HG02981 (cell line): ENCODE data around the gene ITGB7.
"Not testable (repeated sequence)": the region's sequence is repeated elsewhere in the genome, so short reads cannot be mapped to it uniquely, and the experiment has no call there.

Source experiments
- ATAC-seq: cut with Tn5 transposase; IDR thresholded peaks from one replicate; pipeline ENCODE4 v1.9.1; 2021; ENCODE audit warnings: mild to moderate bottlenecking, moderate library complexity; ENCODE audit not compliant: unreplicated experiment

The ITGB7 gene

DNA sequence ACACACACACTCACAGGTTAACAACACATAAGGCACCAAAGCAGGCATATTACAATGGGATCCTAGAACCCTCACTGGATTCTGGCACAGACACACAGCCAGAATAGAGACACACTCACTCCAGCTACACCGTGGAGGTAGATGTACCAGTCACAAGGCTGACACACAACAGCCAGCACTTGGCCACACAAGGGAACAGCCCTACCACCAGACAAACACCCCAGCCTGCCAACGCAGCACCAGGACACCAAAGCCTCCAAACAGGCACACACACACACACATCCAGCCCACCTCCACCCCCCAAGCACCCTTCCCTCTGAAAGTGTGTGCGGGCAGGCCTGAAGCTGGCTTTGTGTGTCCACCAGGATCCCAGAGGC is 10.9 kb upstream of the ITGB7 start:
- ATAC-seq: no peak

DNA sequence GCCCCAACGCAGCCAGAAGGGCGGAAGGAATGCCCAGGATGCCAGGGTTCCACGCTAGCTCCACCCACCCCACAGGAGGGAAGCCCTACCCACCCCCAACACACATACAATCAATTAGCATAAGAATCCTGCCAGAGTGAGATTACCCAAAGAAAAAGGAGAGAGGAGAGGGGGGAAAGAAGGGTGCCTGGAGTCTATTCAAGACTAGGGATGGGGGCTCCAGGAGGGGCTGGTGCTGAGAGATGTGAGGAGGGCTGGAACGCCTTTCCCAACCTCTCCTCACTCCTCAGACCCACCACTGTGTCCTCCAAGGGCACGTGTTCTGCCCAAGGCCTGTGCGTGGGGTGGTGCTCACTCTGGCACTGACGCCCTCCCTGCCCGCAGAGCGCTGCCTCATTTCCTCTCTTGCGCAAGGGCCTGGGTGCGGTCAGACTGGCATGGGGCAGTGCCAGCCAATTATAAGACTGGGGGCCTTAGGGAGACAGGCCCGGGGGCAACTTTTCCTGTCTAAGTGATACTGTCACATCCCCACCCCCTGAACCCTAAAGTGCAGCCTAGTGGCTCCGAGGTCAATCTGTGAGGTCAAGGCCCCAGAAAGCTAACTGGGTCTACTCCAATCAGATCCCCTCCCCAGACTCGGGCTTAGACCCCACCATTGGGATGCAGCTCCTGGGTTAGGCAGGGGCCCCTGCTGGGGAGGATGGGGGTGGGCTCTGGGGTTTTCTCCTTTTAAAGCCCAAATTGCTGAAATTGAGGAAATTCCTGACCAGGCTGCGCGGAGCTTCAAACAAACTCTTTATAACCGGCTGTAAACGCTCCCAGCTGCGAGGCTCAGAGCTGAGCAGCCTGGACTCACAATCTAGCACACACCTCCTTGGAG is 10.2 kb upstream of the ITGB7 start:
- no peak for ATAC-seq

DNA sequence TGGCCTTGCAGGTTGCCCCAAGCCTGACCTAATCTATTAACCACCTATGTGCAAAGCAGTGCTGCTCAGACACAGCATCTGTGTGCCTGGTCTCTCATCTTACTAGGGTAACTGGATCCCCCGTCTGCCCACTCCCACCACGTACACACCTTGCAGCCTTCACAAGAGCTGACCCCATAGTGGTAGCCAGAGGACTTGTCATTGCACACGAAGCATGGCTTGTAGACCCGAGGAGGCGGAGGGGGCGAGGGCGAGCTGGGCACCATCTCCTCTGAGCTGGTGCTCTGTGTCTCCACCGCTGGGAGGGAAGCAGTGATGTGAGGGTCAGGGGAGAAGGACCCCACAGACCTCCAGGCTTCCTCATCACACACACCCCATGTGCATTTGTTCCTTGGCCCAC is 8.4 kb upstream of the ITGB7 start:
- no peak for ATAC-seq

DNA sequence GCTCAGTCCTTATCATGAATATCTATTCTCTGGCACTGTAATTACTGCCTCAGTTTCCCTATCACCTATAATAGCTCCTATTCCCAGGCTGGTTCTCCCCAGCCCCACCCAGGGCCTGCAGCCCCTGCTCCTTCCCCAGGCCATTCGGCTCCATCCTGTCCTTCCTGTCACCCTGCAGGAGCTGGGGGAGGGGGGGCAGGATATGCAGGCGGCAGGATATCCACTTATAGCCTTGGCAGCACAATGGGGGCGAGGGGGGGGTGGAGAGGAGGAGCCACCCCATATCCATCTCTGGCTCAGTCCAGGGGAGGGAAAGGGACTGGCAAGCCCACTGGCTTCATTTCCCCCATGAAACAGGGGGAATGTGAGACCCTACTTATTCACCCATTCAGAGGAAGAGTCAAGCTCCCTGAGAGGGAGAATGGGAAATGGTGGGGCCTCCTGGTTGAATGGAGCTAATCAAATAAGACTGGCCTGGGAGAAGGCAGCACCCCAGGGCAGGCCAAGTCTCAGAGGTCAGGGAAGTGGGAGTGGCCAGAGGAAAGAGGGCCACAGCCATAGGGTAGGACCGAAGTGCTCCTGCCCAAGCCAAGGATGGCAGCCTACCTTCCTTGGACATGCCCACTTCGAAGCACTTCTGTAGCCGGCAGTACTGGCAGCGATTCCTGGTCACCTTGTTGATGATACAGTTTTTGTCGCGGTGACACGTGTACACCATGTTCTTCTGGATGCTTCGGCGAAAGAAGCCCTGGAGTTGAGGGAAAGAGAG is 7.8 kb upstream of the ITGB7 start:
- ATAC-seq: no peak

DNA sequence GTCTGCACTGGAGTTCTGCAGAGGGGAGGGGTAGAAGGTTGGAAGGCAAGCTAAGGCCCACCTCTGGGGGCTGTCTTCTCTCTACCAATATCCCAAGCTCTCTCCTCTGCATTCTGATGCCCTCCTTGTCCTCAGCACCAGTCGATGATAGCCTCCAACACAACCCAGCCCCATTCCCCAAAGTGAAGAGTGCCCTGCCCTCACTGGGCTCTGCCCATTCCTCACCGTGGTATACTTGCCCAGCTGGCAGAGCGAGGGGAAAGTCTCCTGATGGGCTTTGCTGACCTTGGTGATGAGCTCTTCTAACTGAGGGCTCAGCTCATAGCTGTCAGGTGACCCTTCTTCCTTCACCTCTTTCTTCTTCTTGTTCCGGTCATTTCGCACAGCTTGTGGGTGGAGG is 7.2 kb upstream of the ITGB7 start:
- ATAC-seq: no peak

DNA sequence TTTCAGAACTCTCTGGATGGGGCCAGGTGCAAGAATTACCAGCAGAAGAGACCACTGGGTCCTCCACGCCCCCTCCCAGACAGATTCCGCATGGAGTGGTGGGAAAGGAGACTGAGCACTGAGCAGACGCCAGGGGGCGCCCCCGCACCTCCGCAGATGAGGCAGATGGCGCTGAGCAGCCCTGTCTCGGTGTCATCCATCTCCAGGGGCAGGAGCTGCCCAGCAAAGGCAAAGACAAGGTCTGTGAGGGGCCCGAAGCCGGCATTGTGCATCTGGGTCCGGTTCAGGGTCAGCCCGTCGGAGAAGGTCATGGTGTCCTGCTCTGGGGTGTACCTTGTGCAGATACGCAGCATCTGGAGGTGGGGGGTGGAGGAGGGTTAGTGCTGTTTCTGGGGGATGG is 6.3 kb upstream of the ITGB7 start:
- no peak for ATAC-seq

DNA sequence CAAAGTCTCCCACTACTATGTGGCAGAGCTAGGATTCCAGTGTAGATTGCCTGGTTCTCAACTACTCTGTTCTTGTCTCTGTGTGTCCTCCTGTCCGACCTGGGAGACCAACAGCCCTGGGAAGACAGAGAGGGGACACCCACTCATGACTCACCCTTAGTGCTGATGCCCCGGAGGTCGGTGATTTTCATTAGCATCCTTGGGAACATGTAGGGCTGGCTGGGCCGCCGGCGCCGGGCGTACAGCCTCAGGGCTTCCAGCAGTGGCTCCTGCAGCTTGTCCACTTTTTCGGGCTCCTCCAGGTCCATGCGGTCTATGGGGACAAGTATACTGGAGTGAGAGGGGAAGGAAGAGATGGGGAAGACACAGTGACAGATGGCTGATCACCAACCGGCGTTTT is 5.9 kb upstream of the ITGB7 start:
- no peak for ATAC-seq

DNA sequence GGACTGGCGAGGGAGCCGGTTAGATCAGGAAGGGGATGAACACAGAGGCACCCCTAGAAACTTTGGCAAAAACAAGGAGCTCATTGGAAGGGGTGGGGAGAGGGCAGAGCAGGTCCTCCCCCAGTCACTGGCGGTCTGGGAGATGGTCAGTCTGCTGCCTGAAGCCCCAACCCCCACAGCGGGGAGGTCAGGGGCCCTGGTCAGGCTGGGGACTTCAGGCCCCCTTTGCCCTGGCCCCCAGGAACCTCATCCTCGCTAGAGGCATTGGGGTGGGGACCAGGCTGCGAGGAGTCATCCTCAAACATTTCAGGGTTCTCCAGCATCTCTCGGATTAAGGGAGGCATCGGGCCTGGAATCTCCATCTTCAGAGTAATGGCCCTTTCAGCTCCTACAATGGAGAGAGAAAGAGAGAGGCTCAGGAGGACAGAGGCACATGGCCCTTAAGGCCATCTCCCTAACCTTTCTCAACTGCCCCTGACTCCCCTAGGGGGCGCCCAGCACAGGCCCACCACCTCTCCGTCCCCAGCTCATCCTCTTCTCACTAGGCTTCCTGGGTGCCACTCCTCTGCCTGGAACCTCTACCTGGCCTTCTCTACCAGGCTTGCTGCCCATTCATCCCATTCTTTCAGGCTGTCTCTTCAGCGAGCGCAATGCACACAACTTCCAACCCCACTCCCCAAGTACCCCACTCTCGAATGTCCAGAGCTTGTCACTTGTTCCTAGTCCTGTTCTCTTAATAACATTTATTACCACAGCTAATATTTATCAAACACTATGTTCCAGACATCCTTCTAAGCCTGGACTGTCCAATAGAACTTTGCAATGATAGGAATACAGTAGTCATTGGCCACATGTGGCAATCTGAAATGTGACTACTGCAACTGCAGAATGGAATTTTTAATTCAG is 4.7 kb upstream of the ITGB7 start:
- no peak for ATAC-seq

DNA sequence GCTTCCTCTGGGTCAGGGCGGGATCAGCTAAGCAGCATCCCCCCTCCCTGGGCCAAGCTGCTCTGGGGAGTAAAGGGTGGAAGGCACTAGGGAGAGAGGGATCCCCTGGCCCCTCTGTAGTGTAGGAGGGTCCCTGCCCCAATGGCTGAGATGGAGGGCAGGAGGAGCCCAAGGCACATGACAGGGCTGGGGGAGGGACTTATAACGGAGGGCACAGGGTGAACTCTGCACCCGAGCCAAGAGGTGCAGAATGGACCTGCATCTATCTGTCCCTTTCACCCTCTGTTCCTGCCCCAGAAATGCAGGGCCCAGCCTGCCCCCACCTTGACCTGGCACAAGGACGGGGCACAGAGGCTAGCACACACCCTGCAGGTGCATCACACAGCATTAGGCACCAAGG is 3.8 kb upstream of the ITGB7 start:
- ATAC-seq: no peak

DNA sequence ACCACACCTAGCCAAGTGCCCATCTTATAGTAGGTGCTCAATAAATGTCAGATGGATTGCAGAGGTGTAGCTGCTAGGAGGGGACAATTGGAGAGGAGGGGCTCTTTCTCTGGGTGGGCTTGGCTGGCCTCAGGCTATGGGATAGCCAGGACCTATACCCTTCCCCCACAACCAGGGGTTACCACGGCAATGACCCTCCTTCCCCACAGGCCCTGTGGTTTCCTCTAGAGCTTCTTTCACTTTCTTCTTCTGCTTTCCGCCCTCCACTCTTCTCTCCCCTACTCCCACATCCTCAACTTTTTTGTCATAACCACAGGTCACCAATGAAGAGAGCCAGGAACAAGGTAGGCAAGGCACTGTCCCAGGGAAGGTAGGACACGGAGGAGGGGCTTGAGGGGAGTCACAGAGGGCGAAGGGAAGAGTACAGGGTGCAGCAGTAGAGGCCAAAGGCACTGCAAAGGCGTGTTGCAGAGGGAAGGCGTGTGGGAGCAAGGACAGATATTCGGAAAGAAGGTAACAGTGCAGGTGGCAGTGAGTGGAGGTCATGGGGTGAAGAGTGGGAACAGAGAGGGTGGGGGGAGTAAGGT is 1.9 kb upstream of the ITGB7 start:
- ATAC-seq: peak; percentile 31

DNA sequence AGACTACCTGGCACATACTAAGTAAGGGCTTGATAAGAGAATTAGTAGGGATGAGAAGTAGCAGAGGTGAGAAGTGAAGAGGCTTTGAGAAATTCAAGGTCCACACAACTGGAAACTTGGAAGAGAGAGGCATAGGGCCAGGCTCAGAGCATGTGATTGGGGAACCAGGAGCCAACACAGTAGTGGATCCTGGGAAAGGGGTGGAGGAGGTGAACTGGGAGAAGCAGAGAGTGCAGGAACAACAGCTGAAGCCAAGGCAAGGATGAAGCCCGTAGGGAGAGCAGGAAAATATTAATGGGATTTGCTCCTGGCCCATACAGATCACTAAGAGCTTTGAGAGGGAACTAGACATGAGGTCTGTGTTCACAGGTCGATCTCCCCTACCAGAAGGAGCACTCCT is 1.4 kb upstream of the ITGB7 start:
- no peak for ATAC-seq

DNA sequence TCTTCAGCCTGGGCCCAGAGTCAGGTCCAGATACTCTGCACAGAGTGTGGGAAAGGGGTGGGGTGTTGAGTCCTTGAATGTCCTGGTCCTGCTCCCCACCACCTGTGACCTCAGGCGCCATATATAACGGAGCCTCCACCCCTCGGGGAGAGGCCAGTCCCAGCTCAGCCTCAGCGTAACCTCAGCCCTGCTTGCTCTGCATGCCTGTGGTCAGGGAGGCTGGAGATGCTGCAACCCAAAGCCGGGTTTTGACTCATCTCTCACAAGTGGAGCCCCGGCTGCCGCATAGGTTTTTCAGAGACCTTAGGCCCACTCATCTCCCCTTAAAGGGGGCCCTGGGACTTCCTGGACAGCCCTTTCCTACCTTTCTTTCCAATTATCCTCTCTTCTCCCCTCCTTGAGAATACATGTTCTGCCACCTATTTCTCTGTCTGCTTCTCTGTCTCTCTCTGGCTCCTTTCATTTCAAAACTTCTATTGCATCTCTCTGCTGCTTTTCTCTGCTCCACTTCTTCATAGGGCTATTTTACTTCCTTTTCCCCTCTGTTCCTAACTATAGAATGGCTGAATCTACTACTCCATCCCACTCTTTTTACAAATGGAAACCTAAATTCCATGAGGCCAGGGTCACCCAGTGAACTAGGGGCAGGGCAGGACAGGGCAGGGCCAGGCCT is 1.2 kb downstream of the ITGB7 start:
- ATAC-seq: peak; percentile 73

DNA sequence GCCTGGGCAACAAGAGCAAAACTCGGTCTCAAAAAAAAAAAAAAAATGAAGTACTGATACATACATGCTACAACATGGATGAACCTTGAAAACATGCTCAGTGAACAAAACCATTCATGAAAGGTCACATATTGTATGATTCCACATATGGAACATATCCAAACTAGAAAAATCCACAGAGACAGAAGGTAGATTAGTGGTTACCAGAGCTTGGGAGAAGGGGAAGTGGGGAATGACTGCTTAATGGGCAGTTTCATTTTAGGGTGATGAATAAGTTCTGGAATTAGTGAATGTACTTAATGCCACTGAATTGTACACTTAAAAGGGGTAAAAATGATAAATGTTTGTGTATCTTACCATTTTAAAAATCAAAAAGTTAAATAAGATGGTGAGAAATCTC is 2.7 kb downstream of the ITGB7 start:
- ATAC-seq: no peak

DNA sequence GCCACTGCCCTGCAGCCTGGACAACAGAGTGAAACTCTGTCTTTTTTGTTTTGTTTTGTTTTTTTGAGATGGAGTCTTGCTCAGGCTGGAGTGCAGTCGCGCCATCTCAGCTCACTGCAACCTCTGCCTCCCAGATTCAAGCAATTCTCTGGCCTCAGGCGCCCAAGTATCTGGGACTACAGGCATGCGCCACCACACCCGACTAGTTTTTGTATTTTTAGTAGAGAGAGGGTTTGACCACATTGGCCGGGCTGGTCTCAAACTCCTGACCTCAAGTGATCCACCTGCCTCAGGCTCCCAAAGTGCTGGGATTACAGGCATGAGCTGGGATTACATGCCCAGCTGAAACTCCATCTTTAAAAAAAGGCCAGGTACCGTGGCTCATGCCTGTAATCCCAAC is 4.7 kb downstream of the ITGB7 start:
- not testable (repeated sequence) for ATAC-seq

DNA sequence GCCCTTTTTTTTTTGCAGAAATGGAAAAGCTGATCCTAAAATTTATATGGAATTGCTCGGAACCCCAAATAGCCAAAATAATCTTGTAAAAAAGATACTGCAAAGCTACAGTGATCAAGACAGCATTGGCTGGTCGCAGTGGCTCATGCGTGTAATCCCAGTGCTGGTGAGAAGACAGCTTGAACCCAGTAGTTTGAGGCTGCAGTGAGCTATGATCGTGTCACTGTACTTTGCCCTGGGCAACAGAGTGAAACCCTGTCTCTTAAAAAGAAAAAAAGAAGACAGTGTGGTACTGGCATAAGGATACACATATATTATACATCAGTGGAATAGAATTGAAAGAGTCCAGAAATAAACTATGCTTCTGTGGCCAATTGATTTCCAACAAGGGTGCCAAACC is 5.4 kb downstream of the ITGB7 start:
- ATAC-seq: no peak

DNA sequence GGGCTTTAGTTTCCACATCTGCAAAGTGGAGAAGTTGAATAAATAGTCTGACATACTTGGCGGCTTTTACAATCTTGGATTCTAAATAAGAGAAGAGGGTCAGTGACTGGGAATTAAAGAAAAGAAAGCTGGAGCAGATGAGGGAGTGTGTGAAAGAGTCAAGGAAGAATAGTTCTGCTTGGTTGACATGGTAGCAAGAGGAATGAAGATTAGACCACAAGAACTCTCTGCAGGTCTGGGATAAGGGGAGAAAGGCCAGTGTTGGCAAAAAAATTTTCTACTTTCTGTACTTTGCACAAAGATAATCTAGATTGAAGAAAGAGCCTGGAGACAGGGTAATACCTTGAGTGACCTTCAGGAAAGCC is 5.9 kb downstream of the ITGB7 start:
- no peak for ATAC-seq

DNA sequence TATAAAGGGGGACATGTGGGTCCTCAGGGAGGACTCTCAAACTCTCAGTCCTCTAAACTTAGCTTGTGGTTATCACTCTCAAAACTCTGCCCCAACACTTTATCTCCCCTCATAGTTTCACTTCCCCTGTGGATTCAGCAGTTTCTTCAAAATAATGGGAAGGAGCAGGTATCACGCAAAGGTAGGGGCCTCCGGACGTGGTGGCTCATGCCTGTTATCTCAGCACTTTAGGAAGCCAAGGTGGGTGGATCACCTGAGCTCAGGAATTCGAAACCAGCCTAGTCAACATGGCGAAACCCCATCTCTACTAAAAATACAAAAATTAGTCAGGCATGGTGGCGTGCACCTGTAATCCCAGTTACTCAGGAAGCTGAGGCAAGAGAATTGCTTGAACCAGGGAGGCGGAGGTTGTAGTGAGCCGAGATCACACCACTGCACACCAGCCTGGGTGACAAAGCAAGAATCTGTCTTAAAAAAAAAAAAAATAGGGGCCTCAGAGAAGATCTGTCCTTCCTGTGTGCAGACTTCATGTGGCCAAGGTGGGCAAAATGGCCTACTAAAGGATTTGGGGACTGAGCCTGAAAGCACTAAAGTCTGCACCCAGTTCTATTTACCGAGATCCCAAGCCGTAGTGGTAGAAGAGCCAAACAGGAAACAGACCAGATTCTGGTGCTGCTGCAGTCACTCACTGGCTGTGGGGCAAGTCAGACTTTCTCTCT is 6.4 kb downstream of the ITGB7 start:
- peak; percentile 41 for ATAC-seq

DNA sequence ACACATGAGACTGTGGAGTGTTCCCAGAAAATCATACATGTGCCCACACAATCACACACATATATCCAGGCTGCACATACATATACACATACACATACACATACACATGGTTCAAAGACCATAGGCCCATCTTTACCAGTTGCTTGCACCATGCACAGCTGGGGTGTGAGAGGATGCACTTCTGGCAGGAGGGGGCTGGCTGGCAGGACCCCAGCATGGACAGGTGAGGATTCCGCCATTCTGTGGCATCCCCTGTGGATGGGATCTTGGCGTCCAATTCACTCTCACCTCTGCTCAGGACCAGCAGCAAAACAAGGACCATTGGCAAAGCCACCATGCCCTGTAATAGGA is 7.0 kb downstream of the ITGB7 start:
- no peak for ATAC-seq

DNA sequence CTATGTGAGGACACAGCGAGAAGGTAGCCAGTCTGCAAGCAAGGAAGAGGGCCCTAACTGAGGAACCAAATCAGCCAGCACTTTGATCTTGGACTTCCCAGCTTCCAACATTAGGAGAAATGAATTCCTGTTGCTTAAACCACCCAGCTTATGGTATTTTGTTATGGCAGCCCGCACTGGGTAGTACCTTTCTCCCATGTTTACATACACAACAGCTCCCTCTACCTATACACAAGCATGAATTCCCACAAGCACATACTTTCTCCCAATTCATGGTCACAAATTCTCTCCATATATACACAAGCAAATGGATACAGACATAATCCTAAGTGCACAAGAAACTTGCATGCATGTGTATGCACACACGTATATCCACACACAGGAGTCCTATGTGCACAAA is 7.4 kb downstream of the ITGB7 start:
- no peak for ATAC-seq
